WTC11 (cell line): Measurements from ENCODE around the gene PPM1M. TPM values are rescaled to one million over a fixed set of nuclear protein-coding genes. Genes with fewer than 3 reads are reported as not detected.

Experiments used
- ATAC-seq: fragments of 200-7000 bp; cut with Tn5 transposase; 2 replicates; pipeline ENCODE4 v1.10.0; 2021; ENCODE audit warnings: mild to moderate bottlenecking, moderate library complexity
- CTCF ChIA-PET: fragments of 300-600 bp; sonication (Branson Sonifier 250); formaldehyde crosslinking; loops from one replicate; lab custom pipeline; 2021; ENCODE audit warnings: antibody characterized with exemption; lab: Charles Lee
- POLR2A ChIA-PET: fragments of 350-600 bp; sonication (Branson Sonifier 250); formaldehyde crosslinking; loops from one replicate; lab custom pipeline; 2021; ENCODE audit warnings: antibody characterized with exemption; lab: Charles Lee
- DNase-seq: peaks from one replicate; pipeline ENCODE4 v3.0.0; 2021; ENCODE audit warnings: low spot score
- H3K27ac Mint-ChIP-seq: 2 replicates; pipeline ENCODE4 v1.8.0; 2021; ENCODE audit warnings: mixed read lengths
- H3K27me3 Mint-ChIP-seq: 2 replicates; pipeline ENCODE4 v1.8.0; 2021; ENCODE audit warnings: low read depth, mild to moderate bottlenecking, moderate library complexity, mixed read lengths
- H3K36me3 Mint-ChIP-seq: 2 replicates; pipeline ENCODE4 v1.8.0; 2021; ENCODE audit warnings: mixed read lengths
- H3K4me1 Mint-ChIP-seq: 2 replicates; pipeline ENCODE4 v1.8.0; 2022; ENCODE audit warnings: mixed read lengths
- H3K4me3 Mint-ChIP-seq: 2 replicates; pipeline ENCODE4 v1.8.0; 2021; ENCODE audit warnings: mild to moderate bottlenecking, moderate library complexity, mixed read lengths
- H3K9me3 Mint-ChIP-seq: 2 replicates; pipeline ENCODE4 v1.8.0; 2021; ENCODE audit warnings: mixed read lengths
- ATF1 ChIP-seq: sonication (generic); formaldehyde crosslinking; IDR thresholded peaks from 2 replicates; pipeline ENCODE4 v1.8.1; 2023; ENCODE audit warnings: mild to moderate bottlenecking, moderate library complexity, missing genetic modification reagents
- ATF2 ChIP-seq: sonication (generic); formaldehyde crosslinking; IDR thresholded peaks from 2 replicates; pipeline ENCODE4 v1.8.1; 2022; ENCODE audit warnings: low read depth, missing genetic modification reagents, borderline replicate concordance
- E2F4 ChIP-seq: sonication (generic); formaldehyde crosslinking; IDR thresholded peaks from 2 replicates; pipeline ENCODE4 v1.8.1; 2022; ENCODE audit warnings: low read depth, mild to moderate bottlenecking, moderate library complexity, missing genetic modification reagents, borderline replicate concordance
- E2F5 ChIP-seq: sonication (generic); formaldehyde crosslinking; IDR thresholded peaks from 2 replicates; pipeline ENCODE4 v1.8.1; 2022; ENCODE audit warnings: mild to moderate bottlenecking, moderate library complexity, missing genetic modification reagents
- NR3C1 ChIP-seq: sonication (generic); formaldehyde crosslinking; conservative IDR thresholded peaks from 2 replicates; pipeline ENCODE4 v1.8.1; 2023; ENCODE audit warnings: low read depth, mild to moderate bottlenecking, missing genetic modification reagents
- PRDM15 ChIP-seq: sonication (generic); formaldehyde crosslinking; IDR thresholded peaks from 2 replicates; pipeline ENCODE4 v1.8.0; 2022; ENCODE audit warnings: missing genetic modification reagents
- PRRX2 ChIP-seq: fragments of 250-450 bp; sonication (Bioruptor Pico); IDR thresholded peaks from 2 replicates; pipeline ENCODE4 v1.8.0; 2021; ENCODE audit warnings: mild to moderate bottlenecking
- TEAD4 ChIP-seq: sonication (generic); formaldehyde crosslinking; IDR thresholded peaks from 2 replicates; pipeline ENCODE4 v1.8.0; 2022; ENCODE audit warnings: mild to moderate bottlenecking, missing genetic modification reagents
- USF1 ChIP-seq: sonication (generic); formaldehyde crosslinking; IDR thresholded peaks from 2 replicates; pipeline ENCODE4 v1.8.0; 2022; ENCODE audit warnings: mild to moderate bottlenecking, missing genetic modification reagents
- ZMAT4 ChIP-seq: fragments of 250-450 bp; sonication (Bioruptor Pico); IDR thresholded peaks from 2 replicates; pipeline ENCODE4 v1.9.0; 2021; ENCODE audit warnings: mild to moderate bottlenecking
- ZNF281 ChIP-seq: sonication (generic); formaldehyde crosslinking; IDR thresholded peaks from 2 replicates; pipeline ENCODE4 v1.8.0; 2023; ENCODE audit warnings: mild to moderate bottlenecking, missing genetic modification reagents
- total RNA-seq: library from RNA; stranded (reverse); gene quantifications from 3 replicates; pipeline ENCODE4 v1.2.3, GENCODE V29; 2021
- TF ChIP-seq, protein P1 (sequence below): fragments of 250-450 bp; sonication (Bioruptor Pico); IDR thresholded peaks from 2 replicates; pipeline ENCODE4 v1.8.0; 2021; ENCODE audit warnings: mild to moderate bottlenecking
- TF ChIP-seq, protein P2 (sequence below): sonication (generic); formaldehyde crosslinking; IDR thresholded peaks from 2 replicates; pipeline ENCODE4 v1.8.0; 2022; ENCODE audit warnings: mild to moderate bottlenecking, missing genetic modification reagents

The PPM1M gene
- total RNA-seq, 1 experiment from 2014 or later: 7.0 TPM

GRCh38 chr3:52246728-52247408 is 1.3 kb downstream of the PPM1M start (continued):
- TF ChIP-seq E2F4 (CRISPR knock-in tag): no peak
- no peak for TF ChIP-seq ZMAT4 (CRISPR knock-in tag)
- no peak for TF ChIP-seq NR3C1 (CRISPR knock-in tag)
- TF ChIP-seq ZNF281 (CRISPR knock-in tag): no peak

GRCh38 chr3:52247409-52248164 is 2.0 kb downstream of the PPM1M start:
- POLR2A ChIA-PET: interaction anchor here (1.6 to 1.9 kb wide), 2 partner anchors 7 to 9 kb away, joined by 5 read pairs; partner anchors contain the start of gene TWF2
- no peak overlapping the region for H3K27ac Mint-ChIP-seq
- H3K4me1 Mint-ChIP-seq: peaks cover 9% of the 10 kb centered on the region; the same call in 1 of the 2 replicates
- no peak for TF ChIP-seq PRDM15 (CRISPR knock-in tag)
- no peak for TF ChIP-seq ATF1 (CRISPR knock-in tag)
- TF ChIP-seq USF1 (CRISPR knock-in tag): no peak
- TF ChIP-seq E2F5 (CRISPR knock-in tag): no peak
- no peak for TF ChIP-seq ATF2 (CRISPR knock-in tag)
- TF ChIP-seq PRRX2 (CRISPR knock-in tag): no peak
- TF ChIP-seq, protein P1, sequence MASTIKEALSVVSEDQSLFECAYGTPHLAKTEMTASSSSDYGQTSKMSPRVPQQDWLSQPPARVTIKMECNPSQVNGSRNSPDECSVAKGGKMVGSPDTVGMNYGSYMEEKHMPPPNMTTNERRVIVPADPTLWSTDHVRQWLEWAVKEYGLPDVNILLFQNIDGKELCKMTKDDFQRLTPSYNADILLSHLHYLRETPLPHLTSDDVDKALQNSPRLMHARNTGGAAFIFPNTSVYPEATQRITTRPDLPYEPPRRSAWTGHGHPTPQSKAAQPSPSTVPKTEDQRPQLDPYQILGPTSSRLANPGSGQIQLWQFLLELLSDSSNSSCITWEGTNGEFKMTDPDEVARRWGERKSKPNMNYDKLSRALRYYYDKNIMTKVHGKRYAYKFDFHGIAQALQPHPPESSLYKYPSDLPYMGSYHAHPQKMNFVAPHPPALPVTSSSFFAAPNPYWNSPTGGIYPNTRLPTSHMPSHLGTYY: no peak
- no peak for TF ChIP-seq TEAD4
- TF ChIP-seq, protein P2, sequence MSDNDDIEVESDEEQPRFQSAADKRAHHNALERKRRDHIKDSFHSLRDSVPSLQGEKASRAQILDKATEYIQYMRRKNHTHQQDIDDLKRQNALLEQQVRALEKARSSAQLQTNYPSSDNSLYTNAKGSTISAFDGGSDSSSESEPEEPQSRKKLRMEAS (CRISPR knock-in tag): no peak
- DNase-seq (no peak), ATAC-seq (no peak)
- H3K4me3 Mint-ChIP-seq: no peak overlapping the region
- peaks cover 46% of the 10 kb centered on the region for H3K27me3 Mint-ChIP-seq
- no peaks in the 10 kb centered on the region for H3K9me3 Mint-ChIP-seq
- H3K36me3 Mint-ChIP-seq: peaks cover 5% of the 10 kb centered on the region
- CTCF ChIA-PET: interaction anchor here (1.2 to 2.3 kb wide), 6 partner anchors 9 to 137 kb away, joined by 3 to 22 read pairs (median 6); partner anchors contain the start of genes TWF2 and WDR82
